Pancreas (tissue), 10 donors: ENCODE results near the gene SMAP1. TPM values are rescaled to one million over a fixed set of nuclear protein-coding genes. Genes with fewer than 3 reads are reported as not detected.

Experiments used
- ATAC-seq, 4 donors: fragments of 200-7000 bp; cut with Tn5 transposase; one replicate each; pipeline versions ENCODE4 v1.8.0 to v1.9.1; 2020; ENCODE audit warnings: mild to moderate bottlenecking in 4 of 4, moderate library complexity in 4 of 4
- DNase-seq, 6 donors: peaks; one replicate each; pipeline ENCODE4 v3.0.0-alpha.2; 2020
- FAIRE-seq: peaks from 2 replicates; lab custom pipeline; 2012; peaks lifted over from hg19 to GRCh38; lab: Jason Lieb, UNC
- H3K27ac ChIP-seq, 4 donors: fragments of 200-600 bp; sonication (generic); 1 replicate in 3 of 4; 2 replicates in 1 of 4; pipeline versions ENCODE4 v1.5.0 to v1.8.0; 2020
- H3K27me3 ChIP-seq, 4 donors: fragments of 200-600 bp; one replicate each; pipeline ENCODE4 v1.8.0; 2021
- H3K36me3 ChIP-seq, 3 donors: fragments of 200-600 bp; sonication (generic) in 1 of 3; one replicate each; pipeline versions ENCODE4 v1.5.0 to v1.8.0; 2020 to 2021
- H3K4me1 ChIP-seq, 3 donors: fragments of 200-600 bp; one replicate each; pipeline ENCODE4 v1.8.0; 2021
- H3K4me3 ChIP-seq, 4 donors: fragments of 200-600 bp; sonication (generic) in 2 of 4; one replicate each; pipeline versions ENCODE4 v1.5.0 to v1.8.0; 2020 to 2021
- H3K9me3 ChIP-seq, 4 donors: fragments of 200-600 bp; one replicate each; pipeline ENCODE4 v1.8.0; 2021
- CTCF ChIP-seq, 4 donors: fragments of 200-600 bp; sonication (generic) in 3 of 4; IDR thresholded peaks; one replicate each; pipeline versions ENCODE4 v1.5.0 to v1.8.0; 2021; ENCODE audit warnings: antibody characterized with exemption in 4 of 4
- WGBS, 2 donors: extraction: QIAGEN DNeasy Blood & Tissue Kit; methylation state at CpG; one replicate each; pipeline ENCODE4 v1.1.7; 2013; 5-methylcytosine and 5-hydroxymethylcytosine counted together
- intact Hi-C, 3 donors: fragments of 100-400 bp; cut with DNase I; formaldehyde crosslinking; loops; one replicate each; pipeline versions ENCODE4 v1.11.1 to v1.14.2; 2022
- polyA plus RNA-seq, 2 donors: library from polyadenylated mRNA; stranded (reverse); fragments of 200-250 nt; gene quantifications; one replicate each; pipeline ENCODE4 v1.2.3, GENCODE V29; 2013
- total RNA-seq, 6 donors: library from RNA; stranded (reverse); fragmentation: NEBNext Ultra II Directional in 4 of 6; extraction: Animal tissue kit (Norgen Biotek cat#: 25700) in 4 of 6; gene quantifications; one replicate each; pipeline versions ENCODE4 v1.2.1 to v1.2.4, GENCODE V29; 2021 to 2023
- donor health status: healthy with polysubstance abuse.
- donor health status: DM: no; HTN: no; CAD: no; lungs with moderate emphysema.
- donor health status: DM: no; HTN: no; CAD: no.
- donor health status: control.
- donor health status: control.
- donor health status: Bipolar disorder and iron deficiency.
- donor health status: DM: yes; HTN: yes; CAD: no.
- donor health status: DM: no; HTN: no; CAD: no.
- donor health status: DM: no; HTN: no; CAD: no.
- donor health status: DM: yes; HTN: yes; CAD: no.

SMAP1 gene
- total and polyA plus RNA-seq, 8 donors, result 11.4 to 21.2 (median 17.3) TPM

DNA sequence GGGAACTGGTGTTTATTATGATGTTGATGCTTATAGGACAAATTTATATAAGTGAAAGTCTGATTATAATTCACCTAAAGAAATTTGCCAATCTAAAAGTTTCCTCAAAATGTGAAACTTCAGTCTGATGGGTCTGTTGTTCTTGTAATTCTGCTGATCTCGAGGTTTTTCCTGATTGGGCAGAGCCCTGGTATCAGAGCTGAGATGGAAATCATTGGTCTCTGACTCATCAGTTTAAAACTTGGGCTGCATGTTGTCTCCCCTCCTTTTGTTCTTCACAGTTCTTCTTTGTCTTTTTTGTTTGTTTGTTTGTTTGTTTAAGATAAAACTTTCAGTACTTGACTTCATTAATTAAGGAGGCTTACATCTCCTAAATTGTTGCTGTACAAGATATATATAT lies 5.9 kb downstream of the SMAP1 start:
- peak in 1 of 4 donors; percentile 43 for ATAC-seq
- Histone ChIP-seq H3K27ac (no peak overlapping the region), H3K9me3 (no peaks in the 10 kb centered on the region), H3K36me3 (no peaks in the 10 kb centered on the region), H3K27me3 (no peaks in the 10 kb centered on the region), H3K4me1 (peaks cover 4 to 29% (median 14%) of the 10 kb centered on the region in 3 donors), H3K4me3 (no peak overlapping the region)
- intact Hi-C loops, result no loop called here
- WGBS, 2 donors, result 42 to 63% methylated on average over 1 of the region's 1 CpG
- TF ChIP-seq CTCF (IDR thresholded peaks at IDR 0.05), result no peak
- FAIRE-seq, result no peak
- no peak for DNase-seq

GRCh38 chr6:70675822-70676221 lies 8.1 kb downstream of the SMAP1 start:
- Histone ChIP-seq H3K27me3 (no peaks in the 10 kb centered on the region), H3K4me3 (no peak overlapping the region), H3K9me3 (no peaks in the 10 kb centered on the region), H3K36me3 (no peaks in the 10 kb centered on the region), H3K4me1 (peaks cover 4 to 13% (median 9%) of the 10 kb centered on the region in 3 donors), H3K27ac (no peak overlapping the region)
- ATAC-seq (no peak), FAIRE-seq (no peak), DNase-seq (no peak)
- no peak for TF ChIP-seq CTCF (IDR thresholded peaks at IDR 0.05)
- 87 to 95% methylated on average over 3 of the region's 3 CpGs for WGBS, 2 donors
- intact Hi-C loops, result no loop called here

DNA sequence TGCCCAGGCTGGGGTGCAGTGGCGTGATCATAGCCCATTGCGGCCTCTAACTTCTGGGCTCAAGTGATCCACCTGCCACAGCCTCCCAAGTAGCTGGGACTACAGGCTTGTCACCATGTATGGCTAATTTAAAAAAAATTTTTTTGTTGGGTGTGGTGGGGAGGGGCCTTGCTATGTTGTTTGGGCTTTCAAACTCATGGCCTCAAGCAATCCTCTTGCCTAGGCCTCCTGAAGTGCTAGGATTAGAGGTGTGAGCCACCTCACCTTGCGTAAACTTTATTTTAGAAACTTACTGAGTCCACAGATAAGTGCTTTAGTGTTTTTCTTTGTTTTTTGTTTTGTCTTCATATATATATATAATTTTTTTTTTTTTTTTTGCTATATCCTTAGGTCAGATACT lies 9.1 kb downstream of the SMAP1 start:
- Histone ChIP-seq H3K36me3 (no peaks in the 10 kb centered on the region), H3K4me1 (peaks cover 4 to 13% (median 9%) of the 10 kb centered on the region in 3 donors), H3K27me3 (no peaks in the 10 kb centered on the region), H3K27ac (no peak overlapping the region), H3K4me3 (no peak overlapping the region), H3K9me3 (no peaks in the 10 kb centered on the region)
- FAIRE-seq (no peak), ATAC-seq (no peak), DNase-seq (no peak)
- WGBS, 2 donors, result 99% methylated on average over 3 of the region's 3 CpGs
- TF ChIP-seq CTCF (IDR thresholded peaks at IDR 0.05), result no peak
- intact Hi-C loops, result no loop called here

GRCh38 chr6:70680396-70680795 lies 12.7 kb downstream of the SMAP1 start:
- DNase-seq (no peak), FAIRE-seq (no peak), ATAC-seq (no peak)
- Histone ChIP-seq H3K27me3 (no peaks in the 10 kb centered on the region), H3K9me3 (no peaks in the 10 kb centered on the region), H3K4me3 (no peak overlapping the region), H3K4me1 (peaks cover 11 to 20% (median 13%) of the 10 kb centered on the region in 3 donors), H3K27ac (no peak overlapping the region), H3K36me3 (no peaks in the 10 kb centered on the region)
- no peak for TF ChIP-seq CTCF (IDR thresholded peaks at IDR 0.05)
- intact Hi-C loops, result no loop called here
- WGBS, 2 donors, result 49 to 54% methylated on average over 4 of the region's 4 CpGs

GRCh38 chr6:70684794-70685493 lies 17.3 kb downstream of the SMAP1 start:
- Histone ChIP-seq H3K27me3 (no peaks in the 10 kb centered on the region), H3K4me3 (no peak overlapping the region), H3K27ac (peak overlapping the region in 2 of 4 donors; percentile 24 to 55), H3K9me3 (no peaks in the 10 kb centered on the region), H3K4me1 (peaks cover 16 to 36% (median 20%) of the 10 kb centered on the region in 3 donors), H3K36me3 (no peaks in the 10 kb centered on the region)
- WGBS, 2 donors, result 0% methylated on average over 1 of the region's 1 CpG
- no peak for TF ChIP-seq CTCF (IDR thresholded peaks at IDR 0.05)
- no peak for DNase-seq
- FAIRE-seq, result no peak
- ATAC-seq, result peak; percentile 76 to 86 (median 80)
- intact Hi-C loops, result no loop called here
